Activated CD4-positive, alpha-beta T cell treated with anti-CD3 and anti-CD28 coated beads for 36 hours (primary cell): ENCODE results near the gene BZW1. TPM values are rescaled to one million over a fixed set of nuclear protein-coding genes. Genes with fewer than 3 reads are reported as not detected.

Source experiments
- ATAC-seq: fragments of 200-7000 bp; cut with Tn5 transposase; one replicate; pipeline ENCODE4 v1.10.0; 2021; ENCODE audit warnings: mild to moderate bottlenecking, moderate library complexity
- CTCF ChIA-PET: fragments of 350-600 bp; sonication (Branson Sonifier 250); formaldehyde crosslinking; loops from one replicate; lab custom pipeline; 2021; ENCODE audit warnings: antibody characterized with exemption; lab: Charles Lee
- POLR2A ChIA-PET: fragments of 350-600 bp; sonication (Branson Sonifier 250); formaldehyde crosslinking; loops from one replicate; lab custom pipeline; 2021; ENCODE audit warnings: antibody characterized with exemption, inconsistent platforms; lab: Charles Lee
- DNase-seq: peaks from one replicate; pipeline ENCODE4 v3.0.0-alpha.2; 2020
- H3K27ac Mint-ChIP-seq: one replicate; pipeline ENCODE4 v1.8.0; 2021; ENCODE audit warnings: mixed read lengths
- H3K27me3 Mint-ChIP-seq: one replicate; pipeline ENCODE4 v1.8.0; 2021; ENCODE audit warnings: mixed read lengths
- H3K36me3 Mint-ChIP-seq: one replicate; pipeline ENCODE4 v1.8.0; 2021; ENCODE audit warnings: low read depth, mixed read lengths
- H3K4me1 Mint-ChIP-seq: one replicate; pipeline ENCODE4 v1.8.0; 2021; ENCODE audit warnings: mixed read lengths
- H3K4me3 Mint-ChIP-seq: one replicate; pipeline ENCODE4 v1.8.0; 2021; ENCODE audit warnings: mild to moderate bottlenecking, moderate library complexity, mixed read lengths
- H3K9me3 Mint-ChIP-seq: one replicate; pipeline ENCODE4 v1.8.0; 2021; ENCODE audit warnings: low read depth, mixed read lengths
- intact Hi-C, 2 experiments: fragments of 100-400 bp; cut with DNase I in 1 of 2; cut with micrococcal nuclease in 1 of 2; formaldehyde crosslinking; loops; one replicate each; pipeline versions ENCODE4 v1.14.2 to v1.15.1; 2022 to 2024; cut with DNase I, micrococcal nuclease
- total RNA-seq, 2 experiments: library from RNA; stranded (reverse); gene quantifications; one replicate each; pipeline ENCODE4 v1.2.3, GENCODE V29; 2021

Gene BZW1
- total RNA-seq, 2 experiments from 2014 or later: 413 to 474 TPM

- H3K4me3 Mint-ChIP-seq: no peak overlapping the region
- H3K4me1 Mint-ChIP-seq: peaks cover 3% of the 10 kb centered on the region
- POLR2A ChIA-PET: no interaction called here
- DNase-seq (no peak), ATAC-seq (no peak)
- CTCF ChIA-PET: no interaction called here
- peaks cover 2% of the 10 kb centered on the region for H3K27me3 Mint-ChIP-seq
- peaks cover 9% of the 10 kb centered on the region for H3K9me3 Mint-ChIP-seq
- H3K27ac Mint-ChIP-seq: no peak overlapping the region
- peaks cover 2% of the 10 kb centered on the region for H3K36me3 Mint-ChIP-seq
- intact Hi-C loops: no loop called here
These were observed 34.4 kb upstream of the BZW1 start for GRCh38 chr2:200777275-200777674.

GRCh38 chr2:200778038-200778437 is 33.7 kb upstream of the BZW1 start:
- ChIA-PET CTCF (no interaction called here), POLR2A (no interaction called here)
- Mint-ChIP-seq H3K9me3 (peaks cover 5% of the 10 kb centered on the region), H3K36me3 (no peaks in the 10 kb centered on the region), H3K4me1 (no peaks in the 10 kb centered on the region), H3K27me3 (no peaks in the 10 kb centered on the region), H3K27ac (no peak overlapping the region), H3K4me3 (no peak overlapping the region)
- intact Hi-C loops: no loop called here
- ATAC-seq: no peak
- no peak for DNase-seq

DNA sequence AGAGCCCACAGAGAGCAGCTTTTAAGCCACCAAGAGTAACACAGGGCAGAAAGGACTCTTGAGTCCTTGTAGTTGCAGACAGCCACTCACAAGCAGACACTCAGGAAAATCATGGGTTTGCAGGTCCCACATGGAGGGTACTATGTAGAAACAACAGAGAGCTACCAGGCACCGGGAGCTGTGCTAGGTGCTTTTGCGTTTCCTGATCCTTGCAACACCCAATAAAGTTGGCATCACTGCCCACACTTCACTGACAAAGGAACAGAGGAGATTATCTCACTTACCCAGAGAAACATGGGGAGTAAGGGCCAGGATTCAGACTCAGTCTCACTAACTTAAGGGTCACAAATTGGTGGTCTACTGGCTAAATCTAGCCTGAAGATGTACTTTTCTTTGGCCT is 32.5 kb upstream of the BZW1 start:
- POLR2A ChIA-PET: interaction anchor here (0.6 kb wide), 1 partner anchor 200 kb away, joined by 4 read pairs; no protein-coding TSS in a partner anchor
- intact Hi-C loops: no loop called here
- Mint-ChIP-seq H3K36me3 (no peaks in the 10 kb centered on the region), H3K27ac (no peak overlapping the region), H3K4me3 (no peak overlapping the region), H3K4me1 (no peaks in the 10 kb centered on the region), H3K27me3 (no peaks in the 10 kb centered on the region), H3K9me3 (no peaks in the 10 kb centered on the region)
- CTCF ChIA-PET: no interaction called here
- ATAC-seq (no peak), DNase-seq (no peak)

GRCh38 chr2:200781616-200782015 is 30.1 kb upstream of the BZW1 start:
- no peaks in the 10 kb centered on the region for H3K27me3 Mint-ChIP-seq
- POLR2A ChIA-PET: no interaction called here
- no peaks in the 10 kb centered on the region for H3K4me1 Mint-ChIP-seq
- intact Hi-C loops: no loop called here
- DNase-seq (no peak), ATAC-seq (no peak)
- H3K9me3 Mint-ChIP-seq: no peaks in the 10 kb centered on the region
- no peak overlapping the region for H3K4me3 Mint-ChIP-seq
- H3K36me3 Mint-ChIP-seq: no peaks in the 10 kb centered on the region
- H3K27ac Mint-ChIP-seq: no peak overlapping the region
- CTCF ChIA-PET: no interaction called here

GRCh38 chr2:200782251-200782650 is 29.5 kb upstream of the BZW1 start:
- Mint-ChIP-seq H3K4me1 (peaks cover 3% of the 10 kb centered on the region), H3K27me3 (no peaks in the 10 kb centered on the region), H3K36me3 (no peaks in the 10 kb centered on the region), H3K9me3 (no peaks in the 10 kb centered on the region), H3K27ac (no peak overlapping the region), H3K4me3 (no peak overlapping the region)
- ChIA-PET POLR2A (no interaction called here), CTCF (no interaction called here)
- ATAC-seq (no peak), DNase-seq (no peak)
- intact Hi-C loops: no loop called here

- POLR2A ChIA-PET: no interaction called here
- ATAC-seq: no peak
- no peaks in the 10 kb centered on the region for H3K36me3 Mint-ChIP-seq
- H3K4me1 Mint-ChIP-seq: peaks cover 13% of the 10 kb centered on the region
- no peak overlapping the region for H3K4me3 Mint-ChIP-seq
- no peak for DNase-seq
- CTCF ChIA-PET: interaction anchor here (0.7 to 1.4 kb wide), 3 partner anchors 16 to 71 kb away, joined by 3 read pairs; no protein-coding TSS in a partner anchor
- peaks cover 2% of the 10 kb centered on the region for H3K27me3 Mint-ChIP-seq
- no peak overlapping the region for H3K27ac Mint-ChIP-seq
- no peaks in the 10 kb centered on the region for H3K9me3 Mint-ChIP-seq
- intact Hi-C loops: no loop called here
These were observed 27.5 kb upstream of the BZW1 start for GRCh38 chr2:200784215-200784614.

DNA sequence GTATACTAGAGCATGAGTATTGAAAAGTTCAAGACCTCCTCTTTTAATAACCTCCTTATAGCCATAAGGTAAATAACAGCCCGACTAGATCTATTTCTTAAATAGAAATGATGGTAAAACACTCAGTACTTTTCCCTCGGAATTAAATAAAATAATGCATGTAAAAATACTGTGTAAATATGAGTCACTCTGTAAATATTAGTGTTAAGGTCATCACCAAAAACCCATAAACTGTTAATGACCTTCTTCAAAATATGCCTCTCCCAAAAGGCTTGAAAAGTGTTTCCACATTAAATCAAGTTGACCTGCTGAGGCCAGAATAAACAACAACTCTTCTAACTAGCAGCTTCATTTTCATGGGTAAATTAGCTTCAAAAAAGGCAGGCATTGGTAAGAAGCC is 25.3 kb upstream of the BZW1 start:
- Mint-ChIP-seq H3K4me1 (peaks cover 13% of the 10 kb centered on the region), H3K4me3 (no peak overlapping the region), H3K36me3 (no peaks in the 10 kb centered on the region), H3K27ac (no peak overlapping the region), H3K9me3 (no peaks in the 10 kb centered on the region), H3K27me3 (peaks cover 5% of the 10 kb centered on the region)
- no peak for ATAC-seq
- CTCF ChIA-PET: interaction anchor here (0.7 kb wide), 2 partner anchors 51 to 203 kb away, joined by 3 to 4 read pairs; no protein-coding TSS in a partner anchor
- POLR2A ChIA-PET: no interaction called here
- intact Hi-C loops: no loop called here
- DNase-seq: no peak

- H3K27me3 Mint-ChIP-seq: peaks cover 5% of the 10 kb centered on the region
- DNase-seq: no peak
- POLR2A ChIA-PET: no interaction called here
- H3K36me3 Mint-ChIP-seq: no peaks in the 10 kb centered on the region
- intact Hi-C loops: no loop called here
- peaks cover 13% of the 10 kb centered on the region for H3K4me1 Mint-ChIP-seq
- no peaks in the 10 kb centered on the region for H3K9me3 Mint-ChIP-seq
- no peak for ATAC-seq
- CTCF ChIA-PET: interaction anchor here (0.7 kb wide), 2 partner anchors 51 to 203 kb away, joined by 3 to 4 read pairs; no protein-coding TSS in a partner anchor
- H3K27ac Mint-ChIP-seq: no peak overlapping the region
- H3K4me3 Mint-ChIP-seq: no peak overlapping the region
These were observed 24.9 kb upstream of the BZW1 start for GRCh38 chr2:200786826-200787225.

DNA sequence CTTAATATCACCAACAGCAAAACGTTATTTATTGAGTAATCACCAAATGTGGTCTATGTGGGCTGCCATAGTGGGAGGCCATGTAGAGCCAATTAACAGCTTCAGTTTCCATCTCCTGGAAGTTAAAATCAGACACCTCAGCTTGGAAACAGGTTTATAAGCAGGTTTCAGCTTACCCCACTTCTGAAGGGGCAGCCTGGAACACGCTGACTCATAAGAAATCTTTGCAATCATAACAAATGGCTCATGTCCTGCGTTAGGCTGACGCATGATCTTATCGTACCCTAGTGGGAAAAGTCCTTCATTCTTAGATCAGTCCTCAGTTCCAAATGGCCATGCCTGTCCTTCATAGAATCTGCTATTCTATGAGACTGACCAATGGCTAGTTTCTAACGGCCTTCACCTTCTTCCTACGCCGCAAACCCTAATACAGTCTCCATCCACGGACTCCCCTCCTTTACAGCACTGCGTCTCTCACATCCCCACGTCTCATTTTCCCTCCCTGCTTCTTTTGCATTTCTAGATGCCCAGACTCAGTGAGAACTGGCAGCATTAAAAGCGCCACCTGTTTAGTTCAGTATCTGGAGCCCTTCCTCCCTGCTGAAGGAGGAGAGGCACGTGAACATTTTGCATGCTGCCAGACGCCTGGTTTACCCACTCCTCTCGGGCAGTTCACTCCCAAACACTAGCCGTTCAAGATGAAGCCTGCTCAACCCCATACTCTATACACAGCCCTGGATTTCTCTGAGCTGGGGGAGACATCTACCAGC is 24.2 kb upstream of the BZW1 start:
- Mint-ChIP-seq H3K4me1 (peaks cover 13% of the 10 kb centered on the region), H3K36me3 (no peaks in the 10 kb centered on the region), H3K27me3 (peaks cover 5% of the 10 kb centered on the region), H3K27ac (peak overlapping the region; percentile 4), H3K4me3 (no peak overlapping the region), H3K9me3 (no peaks in the 10 kb centered on the region)
- CTCF ChIA-PET: interaction anchor here (1.2 kb wide), 1 partner anchor 16 kb away, joined by 3 read pairs; no protein-coding TSS in a partner anchor
- peak; percentile 83 for ATAC-seq
- intact Hi-C loops: no loop called here
- POLR2A ChIA-PET: no interaction called here
- DNase-seq: peak; percentile 32

DNA sequence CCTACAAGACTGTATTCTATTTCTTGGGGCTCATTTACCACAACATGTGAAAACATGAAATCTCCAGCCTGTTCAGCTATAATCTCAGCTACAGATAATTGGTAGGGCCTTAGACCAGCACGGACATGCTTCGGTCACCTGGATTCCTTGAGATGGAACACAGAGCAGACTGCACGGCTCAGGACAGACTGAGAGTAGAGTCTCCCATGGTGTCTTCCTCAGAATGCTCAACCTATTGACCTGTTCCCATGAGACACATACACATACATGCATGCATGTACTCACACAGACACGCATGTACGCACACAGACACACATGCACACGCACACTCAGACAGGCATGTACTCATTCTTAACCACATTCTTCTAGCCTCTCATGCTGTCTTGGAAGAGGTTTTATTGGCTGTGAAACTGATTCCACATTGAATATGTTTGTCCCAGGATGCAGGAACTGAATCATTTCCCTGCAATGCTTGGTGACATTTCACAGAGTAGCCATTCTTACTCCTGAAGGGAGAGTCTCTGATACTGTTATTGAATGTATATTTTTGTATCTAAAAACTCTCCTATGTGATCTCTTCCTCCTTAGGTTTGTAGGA is 23.5 kb upstream of the BZW1 start:
- Mint-ChIP-seq H3K4me1 (peaks cover 13% of the 10 kb centered on the region), H3K36me3 (no peaks in the 10 kb centered on the region), H3K27ac (no peak overlapping the region), H3K27me3 (peaks cover 7% of the 10 kb centered on the region), H3K9me3 (no peaks in the 10 kb centered on the region), H3K4me3 (no peak overlapping the region)
- ATAC-seq (no peak), DNase-seq (no peak)
- ChIA-PET POLR2A (no interaction called here), CTCF (interaction anchor here (0.7 to 1.2 kb wide), 2 partner anchors 15 kb away, joined by 3 read pairs; no protein-coding TSS in a partner anchor)
- intact Hi-C loops: no loop called here

- ChIA-PET POLR2A (no interaction called here), CTCF (interaction anchor here (0.6 to 0.9 kb wide), 3 partner anchors 24 to 67 kb away, joined by 3 to 4 read pairs (median 3); no protein-coding TSS in a partner anchor)
- intact Hi-C loops: no loop called here
- Mint-ChIP-seq H3K27me3 (peaks cover 7% of the 10 kb centered on the region), H3K36me3 (no peaks in the 10 kb centered on the region), H3K4me3 (no peak overlapping the region), H3K9me3 (no peaks in the 10 kb centered on the region), H3K4me1 (peaks cover 13% of the 10 kb centered on the region), H3K27ac (no peak overlapping the region)
- DNase-seq: no peak
- no peak for ATAC-seq
These were observed 21.5 kb upstream of the BZW1 start for GRCh38 chr2:200790185-200790584.

GRCh38 chr2:200791905-200792304 is 19.8 kb upstream of the BZW1 start:
- DNase-seq (no peak), ATAC-seq (no peak)
- peaks cover 7% of the 10 kb centered on the region for H3K27me3 Mint-ChIP-seq
- H3K4me3 Mint-ChIP-seq: no peak overlapping the region
- H3K27ac Mint-ChIP-seq: no peak overlapping the region
- H3K4me1 Mint-ChIP-seq: peaks cover 11% of the 10 kb centered on the region
- POLR2A ChIA-PET: no interaction called here
- CTCF ChIA-PET: interaction anchor here (0.7 kb wide), 1 partner anchor 119 kb away, joined by 4 read pairs; no protein-coding TSS in a partner anchor
- H3K36me3 Mint-ChIP-seq: no peaks in the 10 kb centered on the region
- intact Hi-C loops: no loop called here
- H3K9me3 Mint-ChIP-seq: no peaks in the 10 kb centered on the region
